Activated CD4-positive, CD25-positive, alpha-beta regulatory T cell (primary cell): ENCODE data around the gene JPT1.
A peak's percentile ranks its signal among the peaks of the same experiment; 100 is the strongest.
"Not testable (repeated sequence)": the region's sequence is repeated elsewhere in the genome, so short reads cannot be mapped to it uniquely, and the experiment has no call there.

ENCODE experiments used
- DNase-seq, 4 experiments: peaks; one replicate each; lab custom pipeline; 2025; lab: John Stamatoyannopoulos, UW

The JPT1 gene, protein sequence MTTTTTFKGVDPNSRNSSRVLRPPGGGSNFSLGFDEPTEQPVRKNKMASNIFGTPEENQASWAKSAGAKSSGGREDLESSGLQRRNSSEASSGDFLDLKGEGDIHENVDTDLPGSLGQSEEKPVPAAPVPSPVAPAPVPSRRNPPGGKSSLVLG

GRCh38 chr17:75154195-75155106 lies at the start of gene JPT1:
Gene JPT1 (minus strand): TSS chr17:75154512. CDS start chr17:75154397, 115 bp downstream.
- DNase-seq = peak; percentile 95 to 97 (median 96)

DNA sequence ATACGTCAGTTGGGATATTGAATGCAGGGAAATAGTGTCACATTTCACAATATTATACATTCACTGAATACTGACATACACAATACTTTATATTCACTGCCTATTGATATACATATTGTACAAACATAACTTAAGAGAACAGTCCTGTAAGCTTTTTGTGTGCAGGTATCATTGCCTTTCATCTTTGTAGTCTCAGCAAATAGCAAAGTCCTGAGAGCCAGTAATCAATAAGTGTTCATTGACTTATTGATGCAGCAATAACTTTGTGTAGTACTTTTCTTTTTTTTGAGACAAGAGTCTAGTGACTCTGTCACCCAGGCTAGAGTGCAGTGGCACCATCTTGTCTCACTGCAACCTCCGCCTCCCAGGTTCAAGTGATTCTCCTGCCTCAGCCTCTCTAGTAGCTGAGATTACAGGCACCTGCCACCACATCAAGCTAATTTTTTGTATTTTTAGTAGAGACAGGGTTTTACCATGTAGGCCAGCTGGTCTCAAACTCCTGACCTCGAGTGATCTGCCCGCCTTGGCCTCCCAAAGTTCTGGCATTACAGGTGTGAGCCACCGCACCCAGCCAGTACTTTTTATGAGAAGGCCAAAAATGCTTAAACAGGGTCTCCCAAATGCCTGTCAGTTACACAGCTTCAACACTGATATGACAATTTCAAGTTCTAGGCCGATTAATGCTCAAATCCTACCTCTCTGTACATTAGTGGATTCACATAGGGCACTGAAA lies 45.7 kb upstream of the JPT1 start:
- no peak for DNase-seq

- DNase-seq = no peak
These were observed 40.6 kb upstream of the JPT1 start for GRCh38 chr17:75194879-75195278.

DNA sequence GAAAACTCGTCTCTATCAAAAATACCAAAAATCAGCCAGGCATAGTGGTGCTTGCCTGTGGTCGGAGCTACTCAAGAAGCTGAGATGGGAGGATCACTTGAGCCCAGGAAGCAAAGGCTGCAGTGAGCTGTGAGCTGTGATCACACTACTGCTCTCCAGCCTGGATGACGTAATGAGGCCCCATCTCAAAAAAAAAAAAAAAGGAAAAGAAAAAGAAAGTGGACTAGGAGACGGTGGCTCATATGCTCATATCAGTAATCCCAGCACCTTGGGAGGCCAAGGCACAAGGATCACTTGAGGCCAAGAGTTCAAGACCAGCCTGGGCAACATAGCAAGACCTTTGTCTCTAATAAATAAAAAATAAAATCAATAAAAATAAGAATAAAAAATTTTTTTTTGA lies 37.3 kb upstream of the JPT1 start:
- no peak for DNase-seq

- no peak for DNase-seq
These were observed 34.3 kb upstream of the JPT1 start for GRCh38 chr17:75188614-75189013.

- DNase-seq = no peak
These were observed 29.9 kb upstream of the JPT1 start for GRCh38 chr17:75183999-75184884.

GRCh38 chr17:75182569-75183436 lies 28.5 kb upstream of the JPT1 start, which contains the start of gene SUMO2:
Gene SUMO2 (minus strand): TSS chr17:75182959. CDS start chr17:75182834, 125 bp downstream.
- peak; percentile 93 to 95 (median 94) for DNase-seq

DNA sequence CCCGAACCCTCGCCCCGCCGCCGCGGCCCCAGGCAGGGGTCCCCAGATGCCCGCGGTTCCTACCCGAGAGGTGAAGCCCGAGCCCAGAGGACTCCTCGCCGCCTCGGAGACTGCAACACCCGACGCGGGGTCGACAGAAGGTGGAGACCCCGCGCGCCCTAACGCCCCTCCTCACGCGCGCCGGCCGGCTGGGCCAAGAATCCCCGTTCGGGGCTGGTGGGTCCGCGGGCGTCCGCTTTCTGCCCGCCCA lies 27.9 kb upstream of the JPT1 start:
- no peak for DNase-seq

DNA sequence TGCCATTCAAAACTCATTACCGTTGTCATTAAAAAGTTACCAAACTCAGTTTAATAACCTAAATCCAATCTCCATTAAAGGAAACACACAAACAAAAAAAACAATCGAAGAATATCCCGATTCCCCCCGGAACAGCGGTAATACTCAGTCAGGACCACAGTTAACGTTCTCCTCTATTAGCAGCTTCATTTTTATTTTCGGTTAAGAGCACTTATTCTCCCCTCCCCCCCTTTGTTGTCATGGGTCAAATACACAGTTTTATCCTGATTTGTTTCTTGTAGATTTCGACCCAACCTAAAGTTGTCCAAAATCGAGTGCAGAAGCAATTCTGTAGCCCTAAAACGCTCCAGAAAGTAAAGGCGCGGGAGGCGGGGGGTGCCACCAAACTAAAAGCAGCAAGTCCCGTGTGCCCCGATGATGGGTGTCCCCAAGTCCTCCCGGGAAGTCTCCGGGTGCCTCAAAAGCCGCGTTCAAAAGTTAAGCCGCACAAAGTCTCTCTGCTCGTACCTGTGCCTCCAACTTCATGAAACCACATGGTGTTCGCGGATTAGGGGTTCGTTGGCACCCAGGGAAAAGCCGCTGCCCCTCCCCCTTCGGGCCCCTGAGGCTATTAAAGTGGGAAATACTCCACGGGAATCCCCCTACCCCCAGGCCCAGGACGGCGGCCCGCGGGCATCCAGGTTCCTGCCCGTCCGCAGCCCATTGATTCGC lies 27.5 kb upstream of the JPT1 start:
- DNase-seq = peak in 2 of 4 experiments; percentile 30 to 34

- no peak for DNase-seq
These were observed 26.8 kb upstream of the JPT1 start for GRCh38 chr17:75181110-75181509.

DNA sequence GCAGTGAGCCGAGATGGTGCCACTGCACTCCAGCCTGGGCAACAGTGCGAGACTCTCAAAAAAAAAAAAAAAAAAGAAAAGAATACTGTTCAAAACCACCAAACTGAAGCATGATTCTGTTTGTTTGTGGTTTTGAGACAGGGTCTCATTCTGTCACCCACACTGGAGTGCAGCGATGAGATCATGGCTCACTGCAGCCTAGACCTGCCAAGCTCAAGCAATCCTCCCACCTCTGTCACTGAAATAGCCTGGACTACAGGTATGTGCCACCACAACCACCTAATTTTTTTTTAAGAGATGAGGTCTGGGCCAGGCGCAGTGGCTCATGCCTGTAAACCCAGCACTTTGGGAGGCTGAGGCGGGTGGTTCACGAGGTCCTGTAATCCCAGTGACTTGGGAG lies 24.1 kb upstream of the JPT1 start:
- DNase-seq = no peak

- DNase-seq = no peak
These were observed 22.3 kb upstream of the JPT1 start for GRCh38 chr17:75176625-75177024.

GRCh38 chr17:75174996-75175395 lies 20.7 kb upstream of the JPT1 start:
- no peak for DNase-seq

GRCh38 chr17:75173526-75173925 lies 19.2 kb upstream of the JPT1 start:
- no peak for DNase-seq

- DNase-seq = no peak
These were observed 14.7 kb upstream of the JPT1 start for GRCh38 chr17:75168998-75169397.

GRCh38 chr17:75164606-75165005 lies 10.3 kb upstream of the JPT1 start:
- DNase-seq = not testable (repeated sequence)

DNA sequence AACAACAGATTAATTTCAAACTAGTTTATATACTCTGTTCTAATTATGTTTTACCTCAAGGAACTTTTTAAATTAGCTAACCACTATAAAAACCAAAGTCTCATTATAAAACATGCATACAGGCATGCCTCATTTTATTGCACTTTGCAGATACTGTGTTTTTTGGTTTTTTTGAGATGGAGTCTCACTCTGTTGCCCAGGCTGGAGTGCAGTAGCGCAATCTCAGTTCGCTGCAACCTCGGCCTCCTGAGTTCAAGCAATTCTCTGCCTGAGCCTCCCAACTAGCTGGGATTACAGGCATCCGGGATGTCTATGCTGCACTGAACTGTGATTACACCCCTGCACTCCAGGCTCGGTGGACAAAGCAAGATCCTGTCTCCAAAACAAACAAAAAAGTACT lies 8.8 kb upstream of the JPT1 start:
- DNase-seq = no peak

DNA sequence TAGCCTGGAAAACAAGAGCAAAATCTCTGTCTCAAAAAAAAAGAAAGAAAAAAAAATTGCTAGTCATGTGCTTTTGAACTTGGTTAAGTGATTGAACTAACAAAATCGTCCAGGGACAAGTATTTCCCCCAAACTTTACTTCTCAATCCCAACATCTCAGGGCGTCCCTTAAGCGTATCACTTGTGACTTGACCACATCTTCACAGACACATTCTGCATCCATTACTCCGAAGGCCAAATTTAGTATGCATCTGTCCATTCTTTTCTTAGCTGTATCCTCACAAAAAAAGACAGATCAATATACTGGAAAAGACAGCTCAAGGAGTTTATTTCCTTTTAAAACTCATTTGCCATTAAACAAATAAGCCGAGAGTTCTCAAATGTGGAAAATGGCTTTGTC lies 5.9 kb upstream of the JPT1 start:
- DNase-seq = no peak

GRCh38 chr17:75159196-75160031 lies 5.1 kb upstream of the JPT1 start:
- DNase-seq = no peak
